Liver (tissue), 9 donors: ENCODE results near the gene CLIC3. TPM values are rescaled to one million over a fixed set of nuclear protein-coding genes. Genes with fewer than 3 reads are reported as not detected.

Experiments used
- DNase-seq: peaks from one replicate; pipeline ENCODE4 v3.0.0-alpha.2; 2017; ENCODE audit warnings: low spot score
- H3K27ac ChIP-seq, 2 donors: one replicate each; pipeline ENCODE4 v1.7.0; 2013; ENCODE audit warnings: inconsistent platforms in 2 of 2, low read length in 2 of 2, control low read depth in 1 of 2, low read depth in 1 of 2, mild to moderate bottlenecking in 1 of 2
- H3K27me3 ChIP-seq, 4 donors: one replicate each; pipeline versions ENCODE4 v1.6.1 to v1.7.0; 2013; ENCODE audit warnings: low read length in 3 of 4, inconsistent platforms in 1 of 4, mild to moderate bottlenecking in 1 of 4, moderate library complexity in 1 of 4; ENCODE audit not compliant: control insufficient read depth in 4 of 4, insufficient read depth in 4 of 4
- H3K36me3 ChIP-seq, 4 donors: one replicate each; pipeline versions ENCODE4 v1.6.1 to v1.7.0; 2013; ENCODE audit warnings: low read length in 3 of 4, mild to moderate bottlenecking in 3 of 4, low read depth in 1 of 4, moderate library complexity in 1 of 4; ENCODE audit not compliant: control insufficient read depth in 4 of 4, insufficient read depth in 3 of 4
- H3K4me1 ChIP-seq, 4 donors: one replicate each; pipeline versions ENCODE4 v1.6.1 to v1.7.0; 2013; ENCODE audit warnings: low read length in 3 of 4, mild to moderate bottlenecking in 3 of 4, moderate library complexity in 1 of 4; ENCODE audit not compliant: control insufficient read depth in 4 of 4, insufficient read depth in 4 of 4
- H3K4me3 ChIP-seq, 3 donors: one replicate each; pipeline versions ENCODE4 v1.6.1 to v1.7.0; 2013; ENCODE audit warnings: low read length in 3 of 3, control low read depth in 1 of 3, low read depth in 1 of 3, mild to moderate bottlenecking in 1 of 3
- H3K9ac ChIP-seq, 2 donors: one replicate each; pipeline ENCODE4 v1.7.0; 2013; ENCODE audit warnings: low read length in 2 of 2, mild to moderate bottlenecking in 2 of 2, moderate library complexity in 2 of 2, control low read depth in 1 of 2, low read depth in 1 of 2
- H3K9me3 ChIP-seq, 4 donors: one replicate each; pipeline versions ENCODE4 v1.6.1 to v1.7.0; 2013; ENCODE audit warnings: low read length in 3 of 4; ENCODE audit not compliant: control insufficient read depth in 4 of 4
- CTCF ChIP-seq: fragments of 150-350 bp; IDR thresholded peaks from 2 replicates; pipeline ENCODE4 v1.5.1; 2017; ENCODE audit warnings: improper control_type of control experiment, low read depth, low read length; ENCODE audit not compliant: missing input control
- EGR1 ChIP-seq, 2 donors: IDR thresholded peaks; 2 replicates each; pipeline ENCODE4 v1.6.1; 2016 to 2018; ENCODE audit warnings: antibody characterized with exemption in 2 of 2, low read depth in 2 of 2
- FOXA1 ChIP-seq: IDR thresholded peaks from 2 replicates; pipeline ENCODE4 v1.6.1; 2016; ENCODE audit warnings: antibody characterized with exemption
- FOXA2 ChIP-seq: IDR thresholded peaks from 2 replicates; pipeline ENCODE4 v1.6.1; 2016; ENCODE audit warnings: antibody characterized with exemption
- GABPA ChIP-seq, 2 donors: IDR thresholded peaks in 1 of 2; conservative IDR thresholded peaks in 1 of 2; 2 replicates each; pipeline ENCODE4 v1.6.1; 2016; ENCODE audit warnings: antibody characterized with exemption in 2 of 2, mild to moderate bottlenecking in 1 of 2, moderate library complexity in 1 of 2
- HNF4A ChIP-seq, 2 donors: conservative IDR thresholded peaks; 2 replicates each; pipeline ENCODE4 v1.6.1; 2016; ENCODE audit warnings: antibody characterized with exemption in 2 of 2, mild to moderate bottlenecking in 2 of 2
- HNF4G ChIP-seq: IDR thresholded peaks from 2 replicates; pipeline ENCODE4 v1.6.1; 2016; ENCODE audit warnings: antibody characterized with exemption
- JUND ChIP-seq, 2 donors: IDR thresholded peaks; 2 replicates each; pipeline ENCODE4 v1.6.1; 2016; ENCODE audit warnings: antibody characterized with exemption in 2 of 2
- MAX ChIP-seq: IDR thresholded peaks from 2 replicates; pipeline ENCODE4 v1.6.1; 2016; ENCODE audit warnings: antibody characterized with exemption
- RAD21 ChIP-seq, 2 donors: IDR thresholded peaks; 2 replicates each; pipeline ENCODE4 v1.6.1; 2016; ENCODE audit warnings: antibody characterized with exemption in 2 of 2, mild to moderate bottlenecking in 2 of 2
- REST ChIP-seq: IDR thresholded peaks from 2 replicates; pipeline ENCODE4 v1.6.1; 2016; ENCODE audit warnings: antibody characterized with exemption, mild to moderate bottlenecking
- RXRA ChIP-seq, 2 donors: IDR thresholded peaks; 2 replicates each; pipeline ENCODE4 v1.6.1; 2017 to 2018; ENCODE audit warnings: antibody characterized with exemption in 2 of 2, mild to moderate bottlenecking in 1 of 2
- SP1 ChIP-seq: IDR thresholded peaks from 2 replicates; pipeline ENCODE4 v1.6.1; 2018; ENCODE audit warnings: antibody characterized with exemption, mild to moderate bottlenecking
- YY1 ChIP-seq: IDR thresholded peaks from 2 replicates; pipeline ENCODE4 v1.6.1; 2016; ENCODE audit warnings: antibody characterized with exemption, mild to moderate bottlenecking
- ZBTB33 ChIP-seq: IDR thresholded peaks from 2 replicates; pipeline ENCODE4 v1.6.1; 2016; ENCODE audit warnings: antibody characterized with exemption
- WGBS: extraction: QIAGEN DNeasy Blood & Tissue Kit; methylation state at CpG from one replicate; pipeline ENCODE4 v1.1.7; 2013; 5-methylcytosine and 5-hydroxymethylcytosine counted together
- polyA plus RNA-seq, 2 donors: library from polyadenylated mRNA; stranded (reverse) in 1 of 2; unstranded in 1 of 2; fragments of 200-250 nt in 1 of 2; fragments of >200 nt in 1 of 2; fragmentation: Nextera tagmentation in 1 of 2; extraction: Ambion mirVana in 1 of 2; gene quantifications; one replicate each; pipeline versions ENCODE4 v1.2.1 to v1.2.3, GENCODE V29; 2013 to 2015
- total RNA-seq, 2 donors: library from RNA; depleted of rRNA; stranded (reverse); fragments of >200 nt; gene quantifications; one replicate each; pipeline ENCODE4 v1.2.3, GENCODE V29; 2014
- donor health status: healthy.
- donor health status: healthy.
- donor health status: healthy.
- donor health status: healthy.
- donor health status: healthy.

The CLIC3 gene
- total and polyA plus RNA-seq, 4 donors = 0.33 to 0.83 (median 0.40) TPM

- Histone ChIP-seq H3K4me1 (no peaks in the 10 kb centered on the region), H3K27ac (no peak overlapping the region), H3K27me3 (no peaks in the 10 kb centered on the region), H3K9ac (no peak overlapping the region), H3K4me3 (no peak overlapping the region), H3K9me3 (no peaks in the 10 kb centered on the region), H3K36me3 (no peaks in the 10 kb centered on the region)
- DNase-seq = no peak
- no peak for TF ChIP-seq MAX
- no peak for TF ChIP-seq RXRA (IDR thresholded peaks at IDR 0.05)
- TF ChIP-seq HNF4A (conservative IDR thresholded peaks at IDR 0.05) = no peak
- no peak for TF ChIP-seq CTCF
- no peak for TF ChIP-seq EGR1 (IDR thresholded peaks at IDR 0.05; ENCODE audit: low read depth in 2 of 2)
- no peak for TF ChIP-seq HNF4G
- no peak for TF ChIP-seq REST
- no peak for TF ChIP-seq GABPA (IDR thresholded peaks at IDR 0.05 in 1 of 2, conservative IDR thresholded peaks at IDR 0.05 in 1 of 2)
- no peak for TF ChIP-seq RAD21 (IDR thresholded peaks at IDR 0.05)
- no peak for TF ChIP-seq YY1
- no peak for TF ChIP-seq SP1
- no peak for TF ChIP-seq FOXA1
- 81% methylated on average over 19 of the region's 19 CpGs for WGBS
These were observed 36.0 kb downstream of the CLIC3 start for GRCh38 chr9:136960212-136960937.

- WGBS = 84% methylated on average over 28 of the region's 28 CpGs
- Histone ChIP-seq H3K36me3 (no peaks in the 10 kb centered on the region), H3K4me1 (no peaks in the 10 kb centered on the region), H3K4me3 (no peak overlapping the region), H3K9me3 (no peaks in the 10 kb centered on the region), H3K27ac (no peak overlapping the region), H3K9ac (no peak overlapping the region), H3K27me3 (no peaks in the 10 kb centered on the region)
- DNase-seq = no peak
- TF ChIP-seq HNF4A (conservative IDR thresholded peaks at IDR 0.05) (no peak), FOXA2 (no peak), REST (no peak), RAD21 (IDR thresholded peaks at IDR 0.05) (no peak), YY1 (no peak), ZBTB33 (no peak), JUND (IDR thresholded peaks at IDR 0.05) (no peak), CTCF (no peak), FOXA1 (no peak), RXRA (IDR thresholded peaks at IDR 0.05) (no peak)
These were observed 37.2 kb downstream of the CLIC3 start for GRCh38 chr9:136958898-136959850.
